Transverse colon (tissue), 4 donors: ENCODE measurements around the gene DNASE1L3. TPM values are rescaled to one million over a fixed set of nuclear protein-coding genes. Genes with fewer than 3 reads are reported as not detected.
A peak's percentile ranks its signal among the peaks of the same experiment; 100 is the strongest.

Experiments
- DNase-seq: peaks from one replicate; pipeline ENCODE4 v3.0.0-alpha.2; 2019
- H3K27ac ChIP-seq, 4 donors: fragments of 200-600 bp; sonication (generic); 2 replicates each; pipeline ENCODE4 v1.5.1; 2016 to 2018; ENCODE audit warnings: inconsistent platforms in 4 of 4
- H3K27me3 ChIP-seq: fragments of 200-600 bp; sonication (generic); 2 replicates; pipeline ENCODE4 v1.5.1; 2017; ENCODE audit warnings: inconsistent platforms
- H3K36me3 ChIP-seq, 4 donors: fragments of 200-600 bp; sonication (generic); 2 replicates each; pipeline ENCODE4 v1.5.1; 2017 to 2019; ENCODE audit warnings: inconsistent platforms in 4 of 4
- H3K4me1 ChIP-seq, 4 donors: fragments of 200-600 bp; sonication (generic); 2 replicates each; pipeline ENCODE4 v1.5.1; 2017 to 2020; ENCODE audit warnings: inconsistent platforms in 4 of 4
- H3K4me3 ChIP-seq, 4 donors: fragments of 200-600 bp; sonication (generic); 1 replicate in 1 of 4; 2 replicates in 3 of 4; pipeline versions ENCODE4 v1.5.1 to v1.6.1; 2017 to 2019; ENCODE audit warnings: inconsistent platforms in 4 of 4
- H3K9me3 ChIP-seq, 2 donors: fragments of 200-600 bp; sonication (generic); 2 replicates each; pipeline ENCODE4 v1.5.1; 2017 to 2019; ENCODE audit warnings: inconsistent platforms in 2 of 2
- EP300 ChIP-seq: sonication (generic); formaldehyde crosslinking; IDR thresholded peaks from one replicate; pipeline ENCODE4 v1.6.1; 2017; ENCODE audit warnings: antibody characterized with exemption, low read depth
- POLR2A ChIP-seq: fragments of 450-650 bp; IDR thresholded peaks from one replicate; pipeline ENCODE4 v1.6.1; 2016; ENCODE audit warnings: antibody characterized with exemption, mild to moderate bottlenecking, moderate library complexity
- POLR2AphosphoS5 ChIP-seq, 3 donors: sonication (generic); formaldehyde crosslinking; IDR thresholded peaks; one replicate each; pipeline ENCODE4 v1.6.1; 2016; ENCODE audit warnings: antibody characterized with exemption in 3 of 3
- WGBS, 2 donors: methylation state at CpG; one replicate each; pipeline ENCODE4 v1.1.5; 2018; ENCODE audit warnings: low coverage in 1 of 2; 5-methylcytosine and 5-hydroxymethylcytosine counted together
- in situ Hi-C, 4 donors: fragments of 200-750 bp; cut with MboI; loops; one replicate each; pipeline versions ENCODE4 v1.15.0 to v1.15.1; 2017; ENCODE audit warnings: low sequenced_read_pairs in 3 of 4, low pct_ligation_motif_present in 1 of 4, low pct_unique_long_range_greater_than_20kb in 1 of 4
- intact Hi-C: fragments of 100-400 bp; cut with DNase I; formaldehyde crosslinking; loops from one replicate; pipeline ENCODE4 v1.15.1; 2023; ENCODE audit warnings: low total_unique reads
- total RNA-seq, 4 donors: library from RNA; depleted of rRNA; stranded (reverse); fragments of >200 nt; gene quantifications; one replicate each; pipeline ENCODE4 v1.1.0, GENCODE V29; 2016
- TF ChIP-seq, protein P1 (sequence below), 5 experiments: fragments of 200-600 bp in 3 of 5; fragments of 450-650 bp in 2 of 5; sonication (generic) in 3 of 5; IDR thresholded peaks; 1 replicate in 2 of 5; 2 replicates in 3 of 5; pipeline ENCODE4 v1.5.1; 2016 to 2017; ENCODE audit warnings: antibody characterized with exemption in 5 of 5, inconsistent platforms in 3 of 5, mild to moderate bottlenecking in 2 of 5, moderate library complexity in 1 of 5

Gene DNASE1L3
- total RNA-seq, 4 donors from 2014 or later = 1.9 to 6.8 (median 3.6) TPM

- DNase-seq = no peak
- in situ Hi-C loops (loop anchor here in 1 of 4 donors (10.0 kb wide), 1 partner anchor 144 kb away; no protein-coding TSS in a partner anchor), intact Hi-C loops (no loop called here)
- H3K27ac ChIP-seq = peak overlapping the region; percentile 2 to 72 (median 50)
- no peaks in the 10 kb centered on the region for H3K27me3 ChIP-seq
- WGBS, 2 donors = 82 to 92% methylated on average over 6 to 7 of the region's 7 CpGs
- peaks cover 0 to 39% (median 19%) of the 10 kb centered on the region in 4 donors for H3K36me3 ChIP-seq
- TF ChIP-seq EP300 = no peak
- TF ChIP-seq POLR2A = no peak
- TF ChIP-seq, protein P1, sequence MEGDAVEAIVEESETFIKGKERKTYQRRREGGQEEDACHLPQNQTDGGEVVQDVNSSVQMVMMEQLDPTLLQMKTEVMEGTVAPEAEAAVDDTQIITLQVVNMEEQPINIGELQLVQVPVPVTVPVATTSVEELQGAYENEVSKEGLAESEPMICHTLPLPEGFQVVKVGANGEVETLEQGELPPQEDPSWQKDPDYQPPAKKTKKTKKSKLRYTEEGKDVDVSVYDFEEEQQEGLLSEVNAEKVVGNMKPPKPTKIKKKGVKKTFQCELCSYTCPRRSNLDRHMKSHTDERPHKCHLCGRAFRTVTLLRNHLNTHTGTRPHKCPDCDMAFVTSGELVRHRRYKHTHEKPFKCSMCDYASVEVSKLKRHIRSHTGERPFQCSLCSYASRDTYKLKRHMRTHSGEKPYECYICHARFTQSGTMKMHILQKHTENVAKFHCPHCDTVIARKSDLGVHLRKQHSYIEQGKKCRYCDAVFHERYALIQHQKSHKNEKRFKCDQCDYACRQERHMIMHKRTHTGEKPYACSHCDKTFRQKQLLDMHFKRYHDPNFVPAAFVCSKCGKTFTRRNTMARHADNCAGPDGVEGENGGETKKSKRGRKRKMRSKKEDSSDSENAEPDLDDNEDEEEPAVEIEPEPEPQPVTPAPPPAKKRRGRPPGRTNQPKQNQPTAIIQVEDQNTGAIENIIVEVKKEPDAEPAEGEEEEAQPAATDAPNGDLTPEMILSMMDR (IDR thresholded peaks at IDR 0.05) = no peak
- no peak for TF ChIP-seq POLR2AphosphoS5 (IDR thresholded peaks at IDR 0.05)
- no peaks in the 10 kb centered on the region for H3K9me3 ChIP-seq
- no peak overlapping the region for H3K4me3 ChIP-seq
- peaks cover 0 to 4% (median 0%) of the 10 kb centered on the region in 4 donors for H3K4me1 ChIP-seq
Observed at GRCh38 chr3:58158442-58159153, 52.2 kb downstream of the DNASE1L3 start.

DNA sequence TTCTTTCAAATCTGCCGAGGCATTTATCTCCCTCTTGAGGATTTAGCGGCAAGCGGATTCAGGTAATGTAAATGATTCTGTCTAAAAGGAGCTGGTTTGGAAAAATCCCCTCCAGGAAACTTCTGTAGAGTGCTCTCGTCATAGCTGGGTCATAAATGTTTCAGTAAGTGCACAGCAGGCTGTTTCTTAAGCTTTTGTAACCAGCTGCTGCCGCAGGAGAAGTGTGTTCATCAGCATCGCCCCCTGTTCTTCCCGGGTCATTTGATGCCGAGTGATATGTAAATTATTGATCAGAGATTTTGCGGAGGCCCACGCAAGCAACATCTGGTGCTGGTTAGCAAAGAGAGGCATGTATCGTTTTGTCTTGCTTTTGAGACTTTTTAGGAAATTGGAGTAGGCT lies 53.1 kb downstream of the DNASE1L3 start:
- Histone ChIP-seq H3K9me3 (no peaks in the 10 kb centered on the region), H3K27ac (peak overlapping the region; percentile 20 to 72 (median 50)), H3K4me1 (peaks cover 0 to 4% (median 0%) of the 10 kb centered on the region in 4 donors), H3K27me3 (no peaks in the 10 kb centered on the region), H3K36me3 (peaks cover 0 to 40% (median 20%) of the 10 kb centered on the region in 4 donors), H3K4me3 (no peak overlapping the region)
- TF ChIP-seq EP300 (no peak), POLR2AphosphoS5 (IDR thresholded peaks at IDR 0.05) (no peak), POLR2A (no peak)
- TF ChIP-seq, protein P1 (IDR thresholded peaks at IDR 0.05) = no peak
- in situ Hi-C loops = loop anchor here in 1 of 4 donors (10.0 kb wide), 1 partner anchor 143 kb away; no protein-coding TSS in a partner anchor
- WGBS, 2 donors = 85 to 91% methylated on average over 10 to 11 of the region's 11 CpGs
- intact Hi-C loops = no loop called here
- DNase-seq = no peak

DNA sequence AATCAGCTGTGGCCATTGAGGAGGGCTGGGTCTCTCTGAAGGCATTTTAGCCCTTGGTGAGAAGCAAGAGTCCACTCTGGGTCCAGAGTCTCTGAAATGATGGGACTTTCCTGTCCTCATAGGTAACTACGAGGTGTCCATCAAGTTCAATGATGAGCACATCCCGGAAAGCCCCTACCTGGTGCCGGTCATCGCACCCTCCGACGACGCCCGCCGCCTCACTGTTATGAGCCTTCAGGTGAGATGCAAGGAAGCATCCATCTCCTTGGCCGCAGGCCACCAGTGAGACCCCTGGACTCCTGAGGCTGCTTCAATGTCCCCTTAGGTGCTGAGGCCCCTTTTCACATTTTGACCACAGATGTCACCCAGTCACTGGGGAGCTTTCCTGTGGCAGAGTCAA lies 54.9 kb downstream of the DNASE1L3 start:
- no peak overlapping the region for H3K27ac ChIP-seq
- in situ Hi-C loops = loop anchor here in 1 of 4 donors (10.0 kb wide), 1 partner anchor 141 kb away; no protein-coding TSS in a partner anchor
- no peaks in the 10 kb centered on the region for H3K4me1 ChIP-seq
- DNase-seq = no peak
- H3K9me3 ChIP-seq = no peaks in the 10 kb centered on the region
- intact Hi-C loops = no loop called here
- H3K4me3 ChIP-seq = no peak overlapping the region
- H3K27me3 ChIP-seq = no peaks in the 10 kb centered on the region
- TF ChIP-seq EP300 (no peak), POLR2AphosphoS5 (IDR thresholded peaks at IDR 0.05) (no peak), POLR2A (no peak)
- TF ChIP-seq, protein P1 (IDR thresholded peaks at IDR 0.05) = no peak
- H3K36me3 ChIP-seq = peaks cover 0 to 50% (median 20%) of the 10 kb centered on the region in 4 donors
- 96 to 97% methylated on average over 10 of the region's 10 CpGs for WGBS, 2 donors

DNA sequence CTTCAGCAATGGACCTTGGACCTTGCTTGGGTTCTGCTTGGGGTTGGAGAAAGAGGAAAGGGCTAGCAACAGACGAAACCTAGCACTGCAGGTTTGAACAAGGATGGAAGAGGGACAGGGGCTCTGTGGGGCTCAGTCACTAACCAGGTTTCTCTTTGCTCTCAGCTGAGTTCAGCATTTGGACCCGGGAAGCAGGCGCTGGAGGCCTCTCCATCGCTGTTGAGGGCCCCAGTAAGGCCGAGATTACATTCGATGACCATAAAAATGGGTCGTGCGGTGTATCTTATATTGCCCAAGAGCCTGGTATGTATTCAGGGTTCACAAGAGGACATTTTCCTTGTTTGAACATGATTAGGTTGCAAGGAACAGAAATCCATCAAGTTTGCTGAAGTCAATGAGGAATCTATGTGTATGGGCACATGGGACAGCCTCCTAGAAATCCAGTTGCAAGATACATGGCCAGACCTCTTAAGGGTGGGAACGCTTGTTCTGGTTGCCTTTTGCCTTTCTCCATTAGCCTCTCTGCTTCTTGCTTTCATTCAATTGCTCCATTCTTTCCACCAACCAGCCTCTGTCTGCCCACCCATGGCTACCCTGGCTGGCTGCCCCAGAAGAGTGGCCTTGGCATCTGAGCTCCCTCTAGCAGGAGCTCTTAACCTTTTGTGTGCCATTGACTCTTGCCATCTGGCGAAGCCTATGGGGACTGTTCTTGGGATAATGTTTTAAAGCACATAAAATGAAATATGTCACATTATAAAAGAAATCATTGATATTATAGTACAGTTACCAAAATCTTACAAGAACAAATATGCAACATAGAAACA lies 55.9 kb downstream of the DNASE1L3 start:
- TF ChIP-seq POLR2A = no peak
- no peak for TF ChIP-seq POLR2AphosphoS5 (IDR thresholded peaks at IDR 0.05)
- TF ChIP-seq EP300 = no peak
- TF ChIP-seq, protein P1 (IDR thresholded peaks at IDR 0.05) = no peak
- intact Hi-C loops (no loop called here), in situ Hi-C loops (loop anchor here in 1 of 4 donors (10.0 kb wide), 1 partner anchor 140 kb away; no protein-coding TSS in a partner anchor)
- Histone ChIP-seq H3K4me3 (no peak overlapping the region), H3K9me3 (no peaks in the 10 kb centered on the region), H3K36me3 (peaks cover 0 to 60% (median 24%) of the 10 kb centered on the region in 4 donors), H3K4me1 (no peaks in the 10 kb centered on the region), H3K27ac (no peak overlapping the region), H3K27me3 (no peaks in the 10 kb centered on the region)
- 88 to 100% methylated on average over 2 to 10 of the region's 10 CpGs for WGBS, 2 donors
- DNase-seq = no peak
